ENCODE data around the gene TRIM3.
"Not testable (repeated sequence)": the region's sequence is repeated elsewhere in the genome, so short reads cannot be mapped to it uniquely, and the experiment has no call there.

The TRIM3 gene

GRCh38 chr11:6473451-6474412 lies at the start of gene TRIM3:
Gene TRIM3, minus strand, starts transcription at chr11:6473941. Its CDS starts 8,246 bp downstream, at chr11:6465695.
- DNase-seq: peak; percentile 87

- DNase-seq: no peak
These were observed 49.5 kb upstream of the TRIM3 start for GRCh38 chr11:6523253-6523652.

- DNase-seq: not testable (repeated sequence)
These were observed 48.2 kb upstream of the TRIM3 start for GRCh38 chr11:6521946-6522345.

- no peak for DNase-seq
These were observed 46.5 kb upstream of the TRIM3 start for GRCh38 chr11:6520265-6520664.

- DNase-seq: no peak
These were observed 43.1 kb upstream of the TRIM3 start for GRCh38 chr11:6516865-6517264.

- peak; percentile 51 for DNase-seq
These were observed 32.0 kb upstream of the TRIM3 start for GRCh38 chr11:6505577-6506240.

GRCh38 chr11:6504166-6504565 lies 30.4 kb upstream of the TRIM3 start:
- DNase-seq: no peak

- DNase-seq: no peak
These were observed 28.6 kb upstream of the TRIM3 start for GRCh38 chr11:6502382-6502781.

- no peak for DNase-seq
These were observed 24.8 kb upstream of the TRIM3 start for GRCh38 chr11:6498544-6498943.

GRCh38 chr11:6498121-6498520 lies 24.4 kb upstream of the TRIM3 start:
- DNase-seq: no peak

GRCh38 chr11:6497069-6497839 lies 23.5 kb upstream of the TRIM3 start, which contains the start of gene DNHD1:
Gene DNHD1, plus strand, starts transcription at chr11:6497280. Its CDS starts 936 bp downstream, at chr11:6498216.
- no peak for DNase-seq

GRCh38 chr11:6489306-6489705 lies 15.6 kb upstream of the TRIM3 start:
- DNase-seq: no peak

- no peak for DNase-seq
These were observed 15.1 kb upstream of the TRIM3 start for GRCh38 chr11:6488821-6489220.

- no peak for DNase-seq
These were observed 14.6 kb upstream of the TRIM3 start for GRCh38 chr11:6488342-6488741.

- DNase-seq: no peak
These were observed 13.2 kb upstream of the TRIM3 start for GRCh38 chr11:6486938-6487337.

GRCh38 chr11:6486256-6486655 lies 12.5 kb upstream of the TRIM3 start:
- DNase-seq: no peak

- no peak for DNase-seq
These were observed 11.9 kb upstream of the TRIM3 start for GRCh38 chr11:6485661-6486060.

GRCh38 chr11:6483015-6483414 lies 9.3 kb upstream of the TRIM3 start:
- no peak for DNase-seq

GRCh38 chr11:6482441-6482840 lies 8.7 kb upstream of the TRIM3 start:
- no peak for DNase-seq

- DNase-seq: no peak
These were observed 8.2 kb upstream of the TRIM3 start for GRCh38 chr11:6481924-6482275.

GRCh38 chr11:6481012-6481923 lies 7.5 kb upstream of the TRIM3 start, which contains the start of the genes ARFIP2 and TIMM10B:
Gene ARFIP2, minus strand, starts transcription at chr11:6481331. Its CDS starts 910 bp downstream, at chr11:6480421.
Gene TIMM10B, plus strand, starts transcription at chr11:6481501. Its CDS starts 16 bp downstream, at chr11:6481517.
- peak; percentile 96 for DNase-seq
